Measurements from ENCODE around the gene FOXG1. TPM values are rescaled to one million over a fixed set of nuclear protein-coding genes. Genes with fewer than 3 reads are reported as not detected.
A peak's percentile ranks its signal among the peaks of the same experiment; 100 is the strongest.

Gene FOXG1
- total RNA-seq, 1 donor from 2014 or later: 1.4 TPM

GRCh38 chr14:28778138-28779117, 11.8 kb downstream of the FOXG1 start:
- TF ChIP-seq CTCF (IDR thresholded peaks at IDR 0.05; ENCODE audit: unreplicated experiment): no peak
- DNase-seq (ENCODE audit: low spot score, unreplicated experiment): no peak
- Mint-ChIP-seq H3K4me1 (ENCODE audit: low read depth) (peaks cover 2% of the 10 kb centered on the region), H3K4me3 (ENCODE audit: low read depth) (no peak overlapping the region), H3K27me3 (peaks cover 99% of the 10 kb centered on the region), H3K9me3 (ENCODE audit: low read depth) (no peaks in the 10 kb centered on the region), H3K27ac (no peak overlapping the region), H3K36me3 (ENCODE audit: insufficient read depth) (no peaks in the 10 kb centered on the region)

GRCh38 chr14:28779456-28779855, 12.9 kb downstream of the FOXG1 start:
- Mint-ChIP-seq H3K4me3 (ENCODE audit: low read depth) (no peak overlapping the region), H3K4me1 (ENCODE audit: low read depth) (no peaks in the 10 kb centered on the region), H3K27ac (no peak overlapping the region), H3K27me3 (peaks cover 99% of the 10 kb centered on the region), H3K36me3 (ENCODE audit: insufficient read depth) (no peaks in the 10 kb centered on the region), H3K9me3 (ENCODE audit: low read depth) (no peaks in the 10 kb centered on the region)
- no peak for DNase-seq (ENCODE audit: low spot score, unreplicated experiment)
- no peak for TF ChIP-seq CTCF (IDR thresholded peaks at IDR 0.05; ENCODE audit: unreplicated experiment)

- DNase-seq (ENCODE audit: low spot score, unreplicated experiment): no peak
- H3K27me3 Mint-ChIP-seq: peaks cover 99% of the 10 kb centered on the region
Measured at GRCh38 chr14:28780843-28781820, 14.5 kb downstream of the FOXG1 start.

GRCh38 chr14:28782301-28782700, 15.7 kb downstream of the FOXG1 start:
- Mint-ChIP-seq H3K9me3 (ENCODE audit: low read depth) (no peaks in the 10 kb centered on the region), H3K27me3 (peaks cover 95% of the 10 kb centered on the region), H3K4me1 (ENCODE audit: low read depth) (peaks cover 2% of the 10 kb centered on the region), H3K27ac (no peak overlapping the region), H3K4me3 (ENCODE audit: low read depth) (no peak overlapping the region), H3K36me3 (ENCODE audit: insufficient read depth) (peaks cover 1% of the 10 kb centered on the region)
- no peak for TF ChIP-seq CTCF (IDR thresholded peaks at IDR 0.05; ENCODE audit: unreplicated experiment)
- DNase-seq (ENCODE audit: low spot score, unreplicated experiment): no peak

More at GRCh38 chr14:28780843-28781820, 14.5 kb downstream of the FOXG1 start:
- TF ChIP-seq CTCF (IDR thresholded peaks at IDR 0.05; ENCODE audit: unreplicated experiment): no peak
- Mint-ChIP-seq H3K4me3 (ENCODE audit: low read depth) (no peak overlapping the region), H3K36me3 (ENCODE audit: insufficient read depth) (no peaks in the 10 kb centered on the region), H3K9me3 (ENCODE audit: low read depth) (no peaks in the 10 kb centered on the region), H3K4me1 (ENCODE audit: low read depth) (peaks cover 2% of the 10 kb centered on the region), H3K27ac (no peak overlapping the region)

- Mint-ChIP-seq H3K27ac (peak overlapping the region; percentile 38), H3K36me3 (ENCODE audit: insufficient read depth) (peaks cover 1% of the 10 kb centered on the region), H3K4me1 (ENCODE audit: low read depth) (peaks cover 2% of the 10 kb centered on the region), H3K9me3 (ENCODE audit: low read depth) (no peaks in the 10 kb centered on the region), H3K27me3 (peaks cover 92% of the 10 kb centered on the region), H3K4me3 (ENCODE audit: low read depth) (no peak overlapping the region)
- no peak for TF ChIP-seq CTCF (IDR thresholded peaks at IDR 0.05; ENCODE audit: unreplicated experiment)
- no peak for DNase-seq (ENCODE audit: low spot score, unreplicated experiment)
Measured at GRCh38 chr14:28783664-28784063, 17.1 kb downstream of the FOXG1 start.
